GM23338 (cell line): Measurements from ENCODE around the gene MAPKBP1. TPM values are rescaled to one million over a fixed set of nuclear protein-coding genes. Genes with fewer than 3 reads are reported as not detected.

Experiments
- EZH2 ChIP-seq: fragments of 200-600 bp; sonication (generic); IDR thresholded peaks from one replicate; pipeline ENCODE4 v1.8.0; 2017; ENCODE audit warnings: antibody characterized with exemption, mild to moderate bottlenecking, low read depth; ENCODE audit not compliant: unreplicated experiment
- REST ChIP-seq: IDR thresholded peaks from one replicate; pipeline ENCODE4 v1.6.1; 2018; ENCODE audit warnings: antibody characterized with exemption; ENCODE audit not compliant: unreplicated experiment
- STAT1 ChIP-seq: IDR thresholded peaks from one replicate; pipeline ENCODE4 v1.6.1; 2016; ENCODE audit warnings: antibody characterized with exemption; ENCODE audit not compliant: unreplicated experiment
- ZNF331 ChIP-seq: fragments of 250-450 bp; sonication (Bioruptor Pico); IDR thresholded peaks from 2 replicates; pipeline ENCODE4 v1.5.0; 2020; ENCODE audit warnings: low read depth, mild to moderate bottlenecking, moderate library complexity
- ZNF462 ChIP-seq: fragments of 250-450 bp; sonication (Bioruptor Pico); IDR thresholded peaks from 2 replicates; pipeline ENCODE4 v1.5.0; 2020; ENCODE audit warnings: mild to moderate bottlenecking, moderate library complexity
- polyA plus RNA-seq: library from polyadenylated mRNA; unstranded; fragments of >200 nt; fragmentation: Nextera tagmentation; extraction: Ambion mirVana; gene quantifications from 2 replicates; pipeline ENCODE4 v1.2.1, GENCODE V29; 2016
- total RNA-seq: library from RNA; depleted of rRNA; stranded (reverse); fragments of >200 nt; shearing (Covaris generic); gene quantifications from 2 replicates; pipeline ENCODE4 v1.2.3, GENCODE V29; 2014

Gene MAPKBP1
- total and polyA plus RNA-seq, 2 experiments from 2014 or later: 1.9 to 8.9 TPM

- TF ChIP-seq ZNF462 (CRISPR knock-in tag): no peak
- TF ChIP-seq ZNF331 (CRISPR knock-in tag): no peak
- TF ChIP-seq REST: no peak
- TF ChIP-seq EZH2: no peak
- no peak for TF ChIP-seq STAT1
These were observed 30.8 kb downstream of the MAPKBP1 start (continued) for GRCh38 chr15:41804916-41805666.
